Measurements from ENCODE around the gene XAGE1B. TPM values are rescaled to one million over a fixed set of nuclear protein-coding genes. Genes with fewer than 3 reads are reported as not detected.
"Not testable (repeated sequence)": the region's sequence is repeated elsewhere in the genome, so short reads cannot be mapped to it uniquely, and the experiment has no call there.

The XAGE1B gene
- polyA plus RNA-seq (ENCODE audit: insufficient read length) = not detected
- long read RNA-seq, donor 1 = 0 reads
- long read RNA-seq, donor 2 = 0 reads
- long read RNA-seq, donor 3 = 0 reads
- long read RNA-seq, donor 4 = 0 reads
- long read RNA-seq, donor 5 = 0 reads
- long read RNA-seq, donor 6 = 0 reads
- long read RNA-seq, donor 7 = 0 reads
- long read RNA-seq, donor 8 = 0 reads

- not testable (repeated sequence) for DNase-seq
Measured at GRCh38 chrX:52516987-52517325, at the start of gene XAGE1B. XAGE1B (minus strand) TSS chrX:52517063; CDS start chrX:52515527, 1,536 bp downstream.

GRCh38 chrX:52563105-52563504 is 46.2 kb upstream of the XAGE1B start:
- no peak for DNase-seq

GRCh38 chrX:52558140-52558539 is 41.3 kb upstream of the XAGE1B start:
- DNase-seq = no peak

GRCh38 chrX:52556741-52557140 is 39.9 kb upstream of the XAGE1B start:
- no peak for DNase-seq

DNA sequence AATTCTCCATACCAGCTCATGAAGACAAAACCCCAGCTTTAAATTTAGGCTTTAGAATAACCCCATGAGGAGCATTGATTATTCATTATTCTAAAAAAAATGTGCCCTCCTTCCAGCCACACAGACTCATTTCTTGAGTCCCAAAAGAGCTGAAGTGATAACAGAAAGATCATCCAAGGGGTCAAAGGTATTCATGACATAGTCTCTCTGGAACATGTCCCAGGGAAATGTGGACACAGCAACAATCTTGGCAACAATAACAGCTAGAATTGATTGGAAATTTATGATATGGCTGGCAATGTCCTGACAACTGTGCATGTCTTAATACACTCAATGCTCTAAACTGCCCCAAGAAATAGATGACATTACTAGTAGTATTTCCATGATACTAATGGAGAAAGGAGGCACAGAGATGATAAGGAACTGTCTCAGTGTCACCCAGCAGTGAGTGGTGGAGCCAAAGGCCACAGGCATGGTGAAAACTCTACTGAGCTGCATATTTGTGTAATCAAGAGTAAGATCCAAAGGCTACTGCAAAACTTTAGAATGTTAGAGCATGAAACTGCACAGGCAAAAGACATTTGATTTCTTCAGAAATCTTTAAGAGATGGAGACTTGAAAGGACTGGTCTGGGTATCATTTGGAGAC is 37.3 kb upstream of the XAGE1B start:
- DNase-seq = no peak

DNA sequence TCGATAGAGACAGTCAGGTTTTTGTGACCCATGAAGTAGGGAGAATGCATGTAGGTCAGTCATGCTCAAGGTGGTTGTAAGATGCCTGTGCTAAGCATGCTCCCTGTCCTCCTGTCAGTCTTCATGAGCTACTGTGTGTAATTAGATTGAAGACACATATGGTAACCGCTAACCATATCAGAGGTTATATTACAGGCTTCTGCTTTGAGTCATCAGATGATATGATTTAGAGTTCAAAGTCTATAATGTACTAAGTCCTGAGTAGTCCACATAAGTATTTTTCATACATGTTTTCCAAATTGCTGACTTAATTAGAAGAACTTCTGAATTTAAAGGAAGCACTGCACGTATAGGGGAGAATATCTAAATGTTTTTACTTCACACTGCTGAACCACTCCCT is 31.9 kb upstream of the XAGE1B start:
- not testable (repeated sequence) for DNase-seq

- DNase-seq = no peak
Measured at GRCh38 chrX:52544147-52544840, 27.4 kb upstream of the XAGE1B start.

DNA sequence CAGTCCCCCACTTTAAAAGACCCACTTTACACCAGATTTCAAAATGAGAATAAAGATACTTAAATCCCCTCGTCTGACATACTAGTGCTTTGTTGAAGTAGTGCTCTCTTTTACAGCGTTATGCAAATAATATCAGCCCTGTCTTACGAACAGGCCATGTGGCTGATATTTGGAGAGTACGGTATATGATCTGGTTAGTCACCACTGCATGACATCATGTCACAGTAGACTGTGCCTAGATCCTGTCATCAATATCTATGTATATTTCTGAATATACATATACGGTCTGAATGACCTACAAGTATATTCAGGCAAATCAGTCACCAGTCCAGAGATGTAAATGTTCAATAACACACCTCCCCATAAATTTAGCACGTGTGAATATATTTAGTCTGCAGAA is 25.4 kb upstream of the XAGE1B start:
- no peak for DNase-seq

DNA sequence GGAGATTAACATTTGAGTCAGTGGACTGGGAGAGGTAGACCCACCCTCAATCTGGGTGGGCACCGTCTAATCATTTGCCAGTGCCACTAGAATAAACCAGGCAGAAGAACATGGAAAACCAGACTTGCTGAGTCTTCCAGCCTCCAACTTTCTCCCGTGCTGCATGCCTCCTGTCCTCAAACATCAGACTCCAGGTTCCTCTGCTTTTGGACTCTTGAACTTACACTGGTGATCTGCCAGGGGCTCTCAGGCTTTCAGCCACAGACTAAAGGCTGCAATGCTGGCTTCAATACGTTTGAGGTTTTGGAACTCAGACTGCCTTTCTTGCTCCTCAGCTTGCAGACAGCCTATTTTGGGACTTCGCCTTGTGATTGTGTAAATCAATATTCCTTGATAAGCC is 24.2 kb upstream of the XAGE1B start:
- DNase-seq = not testable (repeated sequence)

DNA sequence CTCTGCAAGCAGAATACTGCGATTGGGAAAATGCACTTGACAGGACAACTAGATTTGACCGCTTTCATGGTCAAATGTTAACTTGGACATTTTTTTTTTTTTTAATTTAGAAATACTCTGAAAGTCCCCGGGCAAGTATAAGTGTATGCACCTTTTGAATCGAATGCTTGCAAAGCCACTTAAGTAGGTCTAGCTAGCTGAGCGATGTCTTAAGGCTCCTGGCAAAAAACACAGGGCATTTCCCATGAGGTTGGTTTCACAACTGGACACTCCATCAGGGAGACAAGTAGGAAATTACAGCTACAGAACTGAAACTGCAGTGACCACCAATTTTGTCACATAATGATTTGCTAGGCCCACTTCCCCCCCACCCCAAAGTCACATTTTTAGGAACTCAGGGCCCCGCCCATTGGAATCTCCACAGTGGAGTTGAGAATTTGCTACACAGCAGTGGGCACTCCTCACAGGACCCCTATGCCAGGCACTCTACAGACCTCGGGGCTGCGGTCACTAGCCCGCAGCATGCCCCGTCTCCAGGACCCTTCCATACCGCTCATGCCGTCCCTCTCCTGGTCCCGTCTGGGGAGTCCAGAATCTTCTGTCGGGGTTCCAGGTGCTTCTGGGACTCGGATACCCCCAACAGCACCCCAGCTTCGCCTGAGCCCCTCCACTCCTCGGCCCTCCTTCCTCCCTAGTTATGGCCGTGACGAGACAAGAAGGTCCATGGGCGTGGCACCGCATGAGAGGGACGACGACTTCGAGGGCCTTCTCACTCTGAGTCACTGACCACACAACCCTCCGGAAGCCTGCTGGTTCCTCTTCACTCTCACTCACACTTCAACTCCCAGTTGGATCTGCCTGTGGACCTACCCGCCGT is 515 bp downstream of the XAGE1B start:
- DNase-seq = not testable (repeated sequence)

DNA sequence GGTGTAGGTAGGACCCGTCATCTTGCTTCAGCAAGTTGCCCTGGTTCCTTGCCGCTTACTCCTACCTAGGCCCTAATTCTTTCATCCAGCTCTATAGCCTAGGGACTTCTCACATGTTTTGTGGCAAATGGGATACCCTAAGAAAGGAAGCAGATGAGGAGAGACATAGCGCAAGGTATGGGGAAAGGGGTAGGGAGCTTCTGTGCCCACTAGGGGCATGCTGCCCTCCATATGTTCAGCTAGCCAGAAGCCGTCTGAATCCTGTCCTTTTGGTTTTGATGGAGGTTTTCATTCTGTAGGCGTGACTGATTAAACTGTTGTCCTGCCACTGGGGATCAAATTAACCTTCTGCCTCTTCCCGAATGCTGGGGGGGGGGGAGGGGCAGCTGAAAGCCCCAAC is 5.7 kb downstream of the XAGE1B start:
- not testable (repeated sequence) for DNase-seq

- no peak for DNase-seq
Measured at GRCh38 chrX:52509916-52510315, 6.9 kb downstream of the XAGE1B start.

GRCh38 chrX:52507331-52507730 is 9.5 kb downstream of the XAGE1B start:
- no peak for DNase-seq

GRCh38 chrX:52504551-52504950 is 12.3 kb downstream of the XAGE1B start:
- no peak for DNase-seq

DNA sequence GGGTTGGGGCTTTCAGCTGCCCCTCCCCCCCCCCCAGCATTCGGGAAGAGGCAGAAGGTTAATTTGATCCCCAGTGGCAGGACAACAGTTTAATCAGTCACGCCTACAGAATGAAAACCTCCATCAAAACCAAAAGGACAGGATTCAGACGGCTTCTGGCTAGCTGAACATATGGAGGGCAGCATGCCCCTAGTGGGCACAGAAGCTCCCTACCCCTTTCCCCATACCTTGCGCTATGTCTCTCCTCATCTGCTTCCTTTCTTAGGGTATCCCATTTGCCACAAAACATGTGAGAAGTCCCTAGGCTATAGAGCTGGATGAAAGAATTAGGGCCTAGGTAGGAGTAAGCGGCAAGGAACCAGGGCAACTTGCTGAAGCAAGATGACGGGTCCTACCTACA is 15.5 kb downstream of the XAGE1B start:
- DNase-seq = not testable (repeated sequence)

- DNase-seq = not testable (repeated sequence)
Measured at GRCh38 chrX:52496419-52496772, 20.5 kb downstream of the XAGE1B start.

DNA sequence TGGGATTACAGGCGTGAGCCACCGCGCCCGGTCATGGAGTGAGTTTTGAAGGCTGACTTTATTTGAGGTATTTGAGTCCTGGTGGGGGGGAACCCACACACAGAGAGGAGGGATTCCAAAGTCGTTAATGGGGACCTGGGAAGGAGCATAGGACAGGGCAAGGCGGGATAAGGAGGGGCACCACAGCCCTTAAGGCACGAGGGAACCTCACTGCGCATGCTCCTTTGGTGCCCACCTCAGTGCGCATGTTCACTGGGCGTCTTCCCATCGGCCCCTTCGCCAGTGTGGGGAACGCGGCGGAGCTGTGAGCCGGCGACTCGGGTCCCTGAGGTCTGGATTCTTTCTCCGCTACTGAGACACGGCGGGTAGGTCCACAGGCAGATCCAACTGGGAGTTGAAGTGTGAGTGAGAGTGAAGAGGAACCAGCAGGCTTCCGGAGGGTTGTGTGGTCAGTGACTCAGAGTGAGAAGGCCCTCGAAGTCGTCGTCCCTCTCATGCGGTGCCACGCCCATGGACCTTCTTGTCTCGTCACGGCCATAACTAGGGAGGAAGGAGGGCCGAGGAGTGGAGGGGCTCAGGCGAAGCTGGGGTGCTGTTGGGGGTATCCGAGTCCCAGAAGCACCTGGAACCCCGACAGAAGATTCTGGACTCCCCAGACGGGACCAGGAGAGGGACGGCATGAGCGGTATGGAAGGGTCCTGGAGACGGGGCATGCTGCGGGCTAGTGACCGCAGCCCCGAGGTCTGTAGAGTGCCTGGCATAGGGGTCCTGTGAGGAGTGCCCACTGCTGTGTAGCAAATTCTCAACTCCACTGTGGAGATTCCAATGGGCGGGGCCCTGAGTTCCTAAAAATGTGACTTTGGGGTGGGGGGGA is 21.1 kb downstream of the XAGE1B start, which contains the start of gene XAGE1A:
Gene XAGE1A, plus strand, starts transcription at position 264 of the 874 bp plus-strand sequence. CDS start 1,554 bp downstream, outside the sequence.
- DNase-seq = not testable (repeated sequence)

- not testable (repeated sequence) for DNase-seq
Measured at GRCh38 chrX:52471301-52471700, 45.6 kb downstream of the XAGE1B start.
